Measurements from ENCODE around the gene ZG16. TPM values are rescaled to one million over a fixed set of nuclear protein-coding genes. Genes with fewer than 3 reads are reported as not detected.
A peak's percentile ranks its signal among the peaks of the same experiment; 100 is the strongest.

ZG16 gene
- total and polyA plus RNA-seq, 2 experiments from 2014 or later = not detected

DNA sequence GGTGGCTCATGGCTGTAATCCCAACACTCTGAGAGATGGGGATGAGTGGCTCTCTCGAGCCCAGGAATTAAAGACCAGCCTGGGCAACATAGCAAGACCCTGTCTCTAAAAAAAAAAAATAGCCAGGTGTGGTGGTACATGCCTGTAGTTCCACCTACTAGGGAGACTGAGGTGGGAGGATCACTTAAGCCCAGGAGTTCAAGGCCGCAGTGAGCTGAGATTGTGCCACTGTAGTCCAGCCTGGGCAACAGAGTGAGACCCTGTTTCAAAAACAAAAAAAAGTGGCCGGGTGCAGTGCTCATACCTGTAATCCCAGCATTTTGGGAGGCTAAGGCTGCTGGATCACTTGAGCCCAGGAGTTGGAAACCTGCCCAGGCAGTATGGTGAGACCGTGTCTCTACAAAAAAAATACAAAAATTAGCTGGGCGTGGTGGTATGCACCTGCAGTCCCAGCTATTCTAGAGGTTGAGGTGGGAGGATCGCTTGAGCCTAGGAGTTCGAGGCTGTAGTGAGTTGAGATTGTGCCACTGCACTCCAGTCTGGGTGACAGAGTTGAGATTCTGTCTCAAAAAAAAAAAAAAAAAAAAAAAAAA, 35.3 kb upstream of the ZG16 start (continued):
- TF ChIP-seq, protein P1, sequence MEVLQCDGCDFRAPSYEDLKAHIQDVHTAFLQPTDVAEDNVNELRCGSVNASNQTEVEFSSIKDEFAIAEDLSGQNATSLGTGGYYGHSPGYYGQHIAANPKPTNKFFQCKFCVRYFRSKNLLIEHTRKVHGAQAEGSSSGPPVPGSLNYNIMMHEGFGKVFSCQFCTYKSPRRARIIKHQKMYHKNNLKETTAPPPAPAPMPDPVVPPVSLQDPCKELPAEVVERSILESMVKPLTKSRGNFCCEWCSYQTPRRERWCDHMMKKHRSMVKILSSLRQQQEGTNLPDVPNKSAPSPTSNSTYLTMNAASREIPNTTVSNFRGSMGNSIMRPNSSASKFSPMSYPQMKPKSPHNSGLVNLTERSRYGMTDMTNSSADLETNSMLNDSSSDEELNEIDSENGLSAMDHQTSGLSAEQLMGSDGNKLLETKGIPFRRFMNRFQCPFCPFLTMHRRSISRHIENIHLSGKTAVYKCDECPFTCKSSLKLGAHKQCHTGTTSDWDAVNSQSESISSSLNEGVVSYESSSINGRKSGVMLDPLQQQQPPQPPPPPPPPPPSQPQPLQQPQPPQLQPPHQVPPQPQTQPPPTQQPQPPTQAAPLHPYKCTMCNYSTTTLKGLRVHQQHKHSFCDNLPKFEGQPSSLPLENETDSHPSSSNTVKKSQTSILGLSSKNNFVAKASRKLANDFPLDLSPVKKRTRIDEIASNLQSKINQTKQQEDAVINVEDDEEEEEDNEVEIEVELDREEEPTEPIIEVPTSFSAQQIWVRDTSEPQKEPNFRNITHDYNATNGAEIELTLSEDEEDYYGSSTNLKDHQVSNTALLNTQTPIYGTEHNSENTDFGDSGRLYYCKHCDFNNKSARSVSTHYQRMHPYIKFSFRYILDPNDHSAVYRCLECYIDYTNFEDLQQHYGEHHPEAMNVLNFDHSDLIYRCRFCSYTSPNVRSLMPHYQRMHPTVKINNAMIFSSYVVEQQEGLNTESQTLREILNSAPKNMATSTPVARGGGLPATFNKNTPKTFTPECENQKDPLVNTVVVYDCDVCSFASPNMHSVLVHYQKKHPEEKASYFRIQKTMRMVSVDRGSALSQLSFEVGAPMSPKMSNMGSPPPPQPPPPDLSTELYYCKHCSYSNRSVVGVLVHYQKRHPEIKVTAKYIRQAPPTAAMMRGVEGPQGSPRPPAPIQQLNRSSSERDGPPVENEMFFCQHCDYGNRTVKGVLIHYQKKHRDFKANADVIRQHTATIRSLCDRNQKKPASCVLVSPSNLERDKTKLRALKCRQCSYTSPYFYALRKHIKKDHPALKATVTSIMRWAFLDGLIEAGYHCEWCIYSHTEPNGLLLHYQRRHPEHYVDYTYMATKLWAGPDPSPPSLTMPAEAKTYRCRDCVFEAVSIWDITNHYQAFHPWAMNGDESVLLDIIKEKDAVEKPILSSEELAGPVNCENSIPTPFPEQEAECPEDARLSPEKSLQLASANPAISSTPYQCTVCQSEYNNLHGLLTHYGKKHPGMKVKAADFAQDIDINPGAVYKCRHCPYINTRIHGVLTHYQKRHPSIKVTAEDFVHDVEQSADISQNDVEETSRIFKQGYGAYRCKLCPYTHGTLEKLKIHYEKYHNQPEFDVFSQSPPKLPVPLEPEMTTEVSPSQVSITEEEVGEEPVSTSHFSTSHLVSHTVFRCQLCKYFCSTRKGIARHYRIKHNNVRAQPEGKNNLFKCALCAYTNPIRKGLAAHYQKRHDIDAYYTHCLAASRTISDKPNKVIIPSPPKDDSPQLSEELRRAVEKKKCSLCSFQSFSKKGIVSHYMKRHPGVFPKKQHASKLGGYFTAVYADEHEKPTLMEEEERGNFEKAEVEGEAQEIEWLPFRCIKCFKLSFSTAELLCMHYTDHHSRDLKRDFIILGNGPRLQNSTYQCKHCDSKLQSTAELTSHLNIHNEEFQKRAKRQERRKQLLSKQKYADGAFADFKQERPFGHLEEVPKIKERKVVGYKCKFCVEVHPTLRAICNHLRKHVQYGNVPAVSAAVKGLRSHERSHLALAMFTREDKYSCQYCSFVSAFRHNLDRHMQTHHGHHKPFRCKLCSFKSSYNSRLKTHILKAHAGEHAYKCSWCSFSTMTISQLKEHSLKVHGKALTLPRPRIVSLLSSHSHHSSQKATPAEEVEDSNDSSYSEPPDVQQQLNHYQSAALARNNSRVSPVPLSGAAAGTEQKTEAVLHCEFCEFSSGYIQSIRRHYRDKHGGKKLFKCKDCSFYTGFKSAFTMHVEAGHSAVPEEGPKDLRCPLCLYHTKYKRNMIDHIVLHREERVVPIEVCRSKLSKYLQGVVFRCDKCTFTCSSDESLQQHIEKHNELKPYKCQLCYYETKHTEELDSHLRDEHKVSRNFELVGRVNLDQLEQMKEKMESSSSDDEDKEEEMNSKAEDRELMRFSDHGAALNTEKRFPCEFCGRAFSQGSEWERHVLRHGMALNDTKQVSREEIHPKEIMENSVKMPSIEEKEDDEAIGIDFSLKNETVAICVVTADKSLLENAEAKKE (CRISPR knock-in tag; IDR thresholded peaks at IDR 0.05) = no peak

DNA sequence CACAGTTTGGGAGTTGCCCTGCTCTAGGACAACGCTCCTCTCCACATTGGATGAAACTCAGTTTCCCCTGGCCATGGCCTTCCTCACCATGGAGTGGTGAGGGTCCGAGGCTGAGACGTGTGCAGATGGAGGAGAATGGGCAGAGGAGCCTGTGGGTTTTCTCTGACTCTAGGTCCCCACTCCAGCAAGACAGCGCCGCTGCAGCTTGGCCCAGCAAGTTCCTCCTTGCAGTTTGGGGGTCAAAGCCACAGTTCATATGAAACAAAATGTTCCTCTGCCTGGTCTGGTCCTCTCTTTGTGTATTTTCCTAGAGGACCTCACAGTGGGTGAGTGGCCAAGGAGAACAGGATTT, 34.6 kb upstream of the ZG16 start:
- no peaks in the 10 kb centered on the region for H3K36me3 ChIP-seq (ENCODE audit: insufficient read depth)
- no peak for TF ChIP-seq EZH2phosphoT487 (IDR thresholded peaks at IDR 0.05; ENCODE audit: unreplicated experiment)
- peak; percentile 67 for TF ChIP-seq POLR2AphosphoS5 (IDR thresholded peaks at IDR 0.05; ENCODE audit: low read depth)
- no peak overlapping the region for H3K27ac Mint-ChIP-seq
- peak overlapping the region; percentile 55; the same call in 1 of the 2 replicates for H3K27ac ChIP-seq (ENCODE audit: low read depth)
- ATAC-seq = no peak
- peaks cover 30% of the 10 kb centered on the region for H3K9me3 Mint-ChIP-seq
- no peak overlapping the region for H3K4me3 ChIP-seq
- DNase-seq (ENCODE audit: low spot score) = no peak
- peaks cover 59% of the 10 kb centered on the region for H3K27me3 Mint-ChIP-seq (ENCODE audit: insufficient read depth, low read depth, poor library complexity)
- peaks cover 3% of the 10 kb centered on the region; the same call in 1 of the 2 replicates for H3K4me1 ChIP-seq (ENCODE audit: insufficient read depth)
- H4K20me1 ChIP-seq (replicated peaks; ENCODE audit: insufficient read depth) = peaks cover 26% of the 10 kb centered on the region
- H3K4me3 Mint-ChIP-seq = no peak overlapping the region
- peaks cover 52% of the 10 kb centered on the region for H3F3A ChIP-seq (replicated peaks; ENCODE audit: low read depth)
- peaks cover 40% of the 10 kb centered on the region for H3K36me3 Mint-ChIP-seq (ENCODE audit: low read depth)
- H3K4me1 Mint-ChIP-seq = peaks cover 3% of the 10 kb centered on the region
- H3K9me2 ChIP-seq (ENCODE audit: insufficient read depth) = no peaks in the 10 kb centered on the region
- H2AFZ ChIP-seq = no peak overlapping the region
- no peak overlapping the region for H3K4me2 ChIP-seq
- H3K27me3 ChIP-seq (ENCODE audit: insufficient read depth) = no peaks in the 10 kb centered on the region
- H3K79me2 ChIP-seq (replicated peaks; ENCODE audit: insufficient read depth) = no peaks in the 10 kb centered on the region

Data from GM23338 (cell line).